ENCODE results near the gene BMERB1.

BMERB1 gene

DNA sequence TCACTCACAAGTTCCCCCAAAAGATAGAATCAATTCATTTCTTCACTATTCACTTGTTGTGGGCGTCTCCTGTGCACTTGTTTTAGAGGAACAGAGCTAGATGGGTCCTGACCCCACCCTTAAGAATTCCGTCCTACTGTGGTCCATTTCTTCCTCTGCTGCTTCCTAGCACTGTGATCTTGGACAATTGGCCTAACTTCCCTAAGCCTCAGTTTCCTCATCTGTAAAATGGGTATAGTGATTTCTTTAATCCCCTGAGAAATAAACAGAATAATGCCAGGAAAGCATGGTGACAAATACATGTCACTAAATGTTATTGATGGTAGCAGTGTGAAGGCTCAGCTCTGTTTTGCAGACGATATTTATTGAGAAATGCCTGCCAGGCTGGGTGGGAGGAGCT, 9.9 kb downstream of the BMERB1 start:
- H3K9me3 ChIP-seq = no peaks in the 10 kb centered on the region
- no peaks in the 10 kb centered on the region for H3K27me3 ChIP-seq
- H3K27ac ChIP-seq = no peak overlapping the region
- no peaks in the 10 kb centered on the region for H3K36me3 ChIP-seq
- H3K4me3 ChIP-seq (ENCODE audit: low read depth in 1 of 2, low read length in 1 of 2) = no peak overlapping the region
- no peaks in the 10 kb centered on the region for H3K4me1 ChIP-seq (ENCODE audit: control insufficient read depth in 1 of 2, insufficient read depth in 1 of 2, low read depth in 1 of 2, low read length in 1 of 2)
- TF ChIP-seq CTCF (IDR thresholded peaks at IDR 0.05) = no peak

- Histone ChIP-seq H3K9me3 (no peaks in the 10 kb centered on the region), H3K4me1 (ENCODE audit: control insufficient read depth in 1 of 2, insufficient read depth in 1 of 2, low read depth in 1 of 2, low read length in 1 of 2) (no peaks in the 10 kb centered on the region), H3K4me3 (ENCODE audit: low read depth in 1 of 2, low read length in 1 of 2) (no peak overlapping the region), H3K36me3 (no peaks in the 10 kb centered on the region), H3K27me3 (no peaks in the 10 kb centered on the region), H3K27ac (no peak overlapping the region)
- TF ChIP-seq CTCF (IDR thresholded peaks at IDR 0.05) = no peak
Observed at GRCh38 chr16:15445450-15445849, 11.1 kb downstream of the BMERB1 start.

DNA sequence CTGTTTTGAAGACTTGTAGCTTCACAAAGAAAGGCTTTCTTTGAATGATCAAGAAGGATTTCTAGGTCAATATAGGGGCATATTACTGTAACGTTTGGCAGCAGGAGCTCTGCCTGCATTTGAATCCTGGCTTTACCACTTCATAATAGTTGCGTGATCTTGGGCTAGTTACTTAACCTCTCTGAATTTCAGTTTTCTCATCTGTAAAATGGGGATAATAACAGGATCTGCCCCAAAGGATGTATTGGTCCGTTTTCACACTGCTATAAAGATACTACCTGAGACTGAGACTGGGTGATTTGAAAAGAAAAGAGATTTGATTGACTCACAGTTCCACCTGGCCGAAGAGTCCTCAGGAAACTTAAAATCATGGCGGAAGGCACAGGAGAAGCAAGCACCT, 12.5 kb downstream of the BMERB1 start:
- Histone ChIP-seq H3K4me1 (ENCODE audit: control insufficient read depth in 1 of 2, insufficient read depth in 1 of 2, low read depth in 1 of 2, low read length in 1 of 2) (no peaks in the 10 kb centered on the region), H3K27ac (no peak overlapping the region), H3K9me3 (no peaks in the 10 kb centered on the region), H3K4me3 (ENCODE audit: low read depth in 1 of 2, low read length in 1 of 2) (no peak overlapping the region), H3K27me3 (no peaks in the 10 kb centered on the region), H3K36me3 (no peaks in the 10 kb centered on the region)
- no peak for TF ChIP-seq CTCF (IDR thresholded peaks at IDR 0.05)

DNA sequence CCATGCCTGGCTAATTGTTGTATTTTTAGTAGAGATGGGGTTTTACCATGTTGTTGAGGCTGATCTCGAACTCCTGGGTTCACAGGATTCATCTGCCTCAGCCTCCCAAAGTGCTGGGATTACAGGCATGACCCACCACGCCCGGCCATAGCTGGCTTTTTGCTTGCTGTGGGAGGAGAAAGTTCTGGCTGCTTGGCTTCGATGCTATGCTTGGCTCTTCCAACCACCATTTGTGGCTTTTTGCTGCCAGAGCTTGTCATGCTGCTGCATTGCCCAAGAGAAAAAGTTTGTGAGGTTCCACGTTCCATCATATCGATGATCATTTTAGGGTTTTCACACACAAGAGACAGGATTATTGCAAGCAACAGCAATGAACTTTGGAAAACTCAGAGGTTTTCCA, 16.2 kb downstream of the BMERB1 start:
- no peak for TF ChIP-seq CTCF (IDR thresholded peaks at IDR 0.05)
- H3K4me1 ChIP-seq (ENCODE audit: control insufficient read depth in 1 of 2, insufficient read depth in 1 of 2, low read depth in 1 of 2, low read length in 1 of 2) = no peaks in the 10 kb centered on the region
- H3K36me3 ChIP-seq = no peaks in the 10 kb centered on the region
- no peaks in the 10 kb centered on the region for H3K27me3 ChIP-seq
- H3K4me3 ChIP-seq (ENCODE audit: low read depth in 1 of 2, low read length in 1 of 2) = no peak overlapping the region
- H3K9me3 ChIP-seq = no peaks in the 10 kb centered on the region
- H3K27ac ChIP-seq = no peak overlapping the region

DNA sequence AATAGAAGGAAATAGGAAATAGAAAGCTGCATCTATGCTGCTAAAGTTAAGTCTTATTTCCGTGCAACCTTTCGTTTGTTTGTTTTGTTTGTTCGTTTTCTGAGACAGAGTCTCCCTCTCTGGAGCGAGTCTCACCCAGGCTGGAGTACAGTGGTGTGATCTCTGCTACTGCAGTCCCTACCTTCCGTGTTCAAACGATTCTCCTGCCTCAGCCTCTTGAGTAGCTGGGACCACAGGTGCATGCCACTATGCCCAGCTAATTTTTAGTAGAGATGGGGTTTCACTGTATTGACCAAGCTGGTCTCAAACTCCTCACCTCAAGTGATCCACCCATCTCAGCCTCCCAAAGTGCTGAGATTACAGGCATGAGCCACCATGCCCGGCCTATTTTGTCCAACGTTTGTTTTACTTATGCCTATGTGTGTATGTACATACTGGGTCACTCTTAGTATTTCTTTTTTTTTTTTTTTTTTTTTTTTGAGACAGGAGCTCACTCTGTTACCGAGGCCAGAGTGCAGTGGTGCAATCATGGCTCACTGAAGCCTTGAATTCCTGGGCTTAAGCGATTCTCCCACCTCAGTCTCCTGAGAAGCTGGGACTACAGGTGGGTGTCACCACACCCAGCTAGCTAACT, 16.8 kb downstream of the BMERB1 start:
- TF ChIP-seq CTCF (IDR thresholded peaks at IDR 0.05) = no peak
- H3K9me3 ChIP-seq = no peaks in the 10 kb centered on the region
- H3K27me3 ChIP-seq = no peaks in the 10 kb centered on the region
- no peaks in the 10 kb centered on the region for H3K36me3 ChIP-seq
- H3K4me1 ChIP-seq (ENCODE audit: control insufficient read depth in 1 of 2, insufficient read depth in 1 of 2, low read depth in 1 of 2, low read length in 1 of 2) = no peaks in the 10 kb centered on the region
- H3K27ac ChIP-seq = no peak overlapping the region
- no peak overlapping the region for H3K4me3 ChIP-seq (ENCODE audit: low read depth in 1 of 2, low read length in 1 of 2)
